ENCODE measurements around the gene WDFY4. TPM values are rescaled to one million over a fixed set of nuclear protein-coding genes. Genes with fewer than 3 reads are reported as not detected.

WDFY4 gene
- total RNA-seq, 1 donor from 2014 or later = 0.25 TPM

GRCh38 chr10:48958598-48959190 lies 274.0 kb downstream of the WDFY4 start:
- FAIRE-seq = no peak
- no peak overlapping the region for H3K27ac ChIP-seq (ENCODE audit: low read depth, low read length)

GRCh38 chr10:48964038-48964437 lies 279.4 kb downstream of the WDFY4 start:
- H3K4me1 Mint-ChIP-seq (ENCODE audit: low read depth, unreplicated experiment) = no peaks in the 10 kb centered on the region
- Histone ChIP-seq H3K9me3 (ENCODE audit: insufficient read depth, low read depth, low read length) (no peaks in the 10 kb centered on the region), H3K9ac (ENCODE audit: low read length) (no peak overlapping the region), H2AFZ (ENCODE audit: low read depth, low read length) (no peak overlapping the region), H3K27me3 (ENCODE audit: insufficient read depth, low read length) (peaks cover 8% of the 10 kb centered on the region), H3K4me2 (ENCODE audit: low read length) (no peak overlapping the region), H3K27ac (ENCODE audit: low read depth, low read length) (no peak overlapping the region), H3K4me1 (ENCODE audit: insufficient read depth, low read length) (no peaks in the 10 kb centered on the region), H4K20me1 (ENCODE audit: insufficient read depth, low read length) (no peaks in the 10 kb centered on the region), H3K79me2 (ENCODE audit: insufficient read depth, low read length) (no peaks in the 10 kb centered on the region), H3K4me3 (ENCODE audit: insufficient read depth, low read depth, low read length) (no peak overlapping the region), H3K36me3 (ENCODE audit: insufficient read depth, low read length) (no peaks in the 10 kb centered on the region)
- no peak for DNase-seq (ENCODE audit: low read depth)
- H3K4me3 Mint-ChIP-seq (ENCODE audit: unreplicated experiment) = no peak overlapping the region
- peaks cover 58% of the 10 kb centered on the region for H3K27me3 Mint-ChIP-seq (ENCODE audit: low read depth, unreplicated experiment)
- no peak overlapping the region for H3K27ac Mint-ChIP-seq (ENCODE audit: unreplicated experiment)
- no peak for FAIRE-seq
- no peaks in the 10 kb centered on the region for H3K36me3 Mint-ChIP-seq (ENCODE audit: low read depth, unreplicated experiment)
- no peaks in the 10 kb centered on the region for H3K9me3 Mint-ChIP-seq (ENCODE audit: unreplicated experiment)
- TF ChIP-seq CTCF (IDR thresholded peaks at IDR 0.05; ENCODE audit: insufficient read depth, low read depth, low read length) = no peak
- no peak for TF ChIP-seq EZH2 (IDR thresholded peaks at IDR 0.05; ENCODE audit: insufficient read depth, low read length)

More at GRCh38 chr10:48958598-48959190, 274.0 kb downstream of the WDFY4 start:
- peaks cover 8% of the 10 kb centered on the region for H3K27me3 ChIP-seq (ENCODE audit: insufficient read depth, low read length)
- H2AFZ ChIP-seq (ENCODE audit: low read depth, low read length) = no peak overlapping the region
- no peaks in the 10 kb centered on the region for H3K9me3 ChIP-seq (ENCODE audit: insufficient read depth, low read depth, low read length)
- no peak overlapping the region for H3K27ac Mint-ChIP-seq (ENCODE audit: unreplicated experiment)
- H3K79me2 ChIP-seq (ENCODE audit: insufficient read depth, low read length) = no peaks in the 10 kb centered on the region
- no peaks in the 10 kb centered on the region for H4K20me1 ChIP-seq (ENCODE audit: insufficient read depth, low read length)
- no peaks in the 10 kb centered on the region for H3K36me3 ChIP-seq (ENCODE audit: insufficient read depth, low read length)
- DNase-seq (ENCODE audit: low read depth) = no peak
- H3K27me3 Mint-ChIP-seq (ENCODE audit: low read depth, unreplicated experiment) = peaks cover 40% of the 10 kb centered on the region
- no peak overlapping the region for H3K4me3 ChIP-seq (ENCODE audit: insufficient read depth, low read depth, low read length)
- no peak overlapping the region for H3K9ac ChIP-seq (ENCODE audit: low read length)
- no peak overlapping the region for H3K4me2 ChIP-seq (ENCODE audit: low read length)
- H3K9me3 Mint-ChIP-seq (ENCODE audit: unreplicated experiment) = peaks cover 5% of the 10 kb centered on the region
- no peaks in the 10 kb centered on the region for H3K36me3 Mint-ChIP-seq (ENCODE audit: low read depth, unreplicated experiment)
- H3K4me3 Mint-ChIP-seq (ENCODE audit: unreplicated experiment) = no peak overlapping the region
- no peaks in the 10 kb centered on the region for H3K4me1 ChIP-seq (ENCODE audit: insufficient read depth, low read length)
- H3K4me1 Mint-ChIP-seq (ENCODE audit: low read depth, unreplicated experiment) = no peaks in the 10 kb centered on the region
- TF ChIP-seq EZH2 (IDR thresholded peaks at IDR 0.05; ENCODE audit: insufficient read depth, low read length) (no peak), CTCF (IDR thresholded peaks at IDR 0.05; ENCODE audit: insufficient read depth, low read depth, low read length) (no peak)

- DNase-seq (ENCODE audit: low read depth) = no peak
- Histone ChIP-seq H3K4me2 (ENCODE audit: low read length) (no peak overlapping the region), H3K9me3 (ENCODE audit: insufficient read depth, low read depth, low read length) (no peaks in the 10 kb centered on the region), H3K9ac (ENCODE audit: low read length) (no peak overlapping the region), H3K79me2 (ENCODE audit: insufficient read depth, low read length) (no peaks in the 10 kb centered on the region), H3K4me3 (ENCODE audit: insufficient read depth, low read depth, low read length) (no peak overlapping the region), H4K20me1 (ENCODE audit: insufficient read depth, low read length) (no peaks in the 10 kb centered on the region), H3K4me1 (ENCODE audit: insufficient read depth, low read length) (no peaks in the 10 kb centered on the region), H3K27me3 (ENCODE audit: insufficient read depth, low read length) (peaks cover 8% of the 10 kb centered on the region), H2AFZ (ENCODE audit: low read depth, low read length) (no peak overlapping the region), H3K36me3 (ENCODE audit: insufficient read depth, low read length) (no peaks in the 10 kb centered on the region), H3K27ac (ENCODE audit: low read depth, low read length) (no peak overlapping the region)
- FAIRE-seq = no peak
- no peak for TF ChIP-seq CTCF (IDR thresholded peaks at IDR 0.05; ENCODE audit: insufficient read depth, low read depth, low read length)
- no peak for TF ChIP-seq EZH2 (IDR thresholded peaks at IDR 0.05; ENCODE audit: insufficient read depth, low read length)
- peaks cover 61% of the 10 kb centered on the region for H3K27me3 Mint-ChIP-seq (ENCODE audit: low read depth, unreplicated experiment)
- no peak overlapping the region for H3K27ac Mint-ChIP-seq (ENCODE audit: unreplicated experiment)
- no peak overlapping the region for H3K4me3 Mint-ChIP-seq (ENCODE audit: unreplicated experiment)
- no peaks in the 10 kb centered on the region for H3K4me1 Mint-ChIP-seq (ENCODE audit: low read depth, unreplicated experiment)
- no peaks in the 10 kb centered on the region for H3K36me3 Mint-ChIP-seq (ENCODE audit: low read depth, unreplicated experiment)
- no peaks in the 10 kb centered on the region for H3K9me3 Mint-ChIP-seq (ENCODE audit: unreplicated experiment)
These were observed 280.8 kb downstream of the WDFY4 start for GRCh38 chr10:48965460-48965859.

Data from astrocyte (in vitro differentiated cells and primary cell).